ENCODE data around the gene CAMK2A.

GRCh38 chr5:150236981-150237754, 52.4 kb downstream of the CAMK2A start:
- TF ChIP-seq POLR2AphosphoS5 (IDR thresholded peaks at IDR 0.05; ENCODE audit: low read depth): no peak
- no peak for TF ChIP-seq CTCF (IDR thresholded peaks at IDR 0.05; ENCODE audit: insufficient read depth, low read length)
- no peak for TF ChIP-seq REST (IDR thresholded peaks at IDR 0.05; ENCODE audit: insufficient replicate concordance, low read depth)
- no peak for TF ChIP-seq GABPA (IDR thresholded peaks at IDR 0.05; ENCODE audit: low read depth)
